Measurements from ENCODE around the gene GPC6. TPM values are rescaled to one million over a fixed set of nuclear protein-coding genes. Genes with fewer than 3 reads are reported as not detected.

GPC6 gene
- total RNA-seq, 4 donors from 2014 or later: 13.7 to 21.7 (median 16.5) TPM

DNA sequence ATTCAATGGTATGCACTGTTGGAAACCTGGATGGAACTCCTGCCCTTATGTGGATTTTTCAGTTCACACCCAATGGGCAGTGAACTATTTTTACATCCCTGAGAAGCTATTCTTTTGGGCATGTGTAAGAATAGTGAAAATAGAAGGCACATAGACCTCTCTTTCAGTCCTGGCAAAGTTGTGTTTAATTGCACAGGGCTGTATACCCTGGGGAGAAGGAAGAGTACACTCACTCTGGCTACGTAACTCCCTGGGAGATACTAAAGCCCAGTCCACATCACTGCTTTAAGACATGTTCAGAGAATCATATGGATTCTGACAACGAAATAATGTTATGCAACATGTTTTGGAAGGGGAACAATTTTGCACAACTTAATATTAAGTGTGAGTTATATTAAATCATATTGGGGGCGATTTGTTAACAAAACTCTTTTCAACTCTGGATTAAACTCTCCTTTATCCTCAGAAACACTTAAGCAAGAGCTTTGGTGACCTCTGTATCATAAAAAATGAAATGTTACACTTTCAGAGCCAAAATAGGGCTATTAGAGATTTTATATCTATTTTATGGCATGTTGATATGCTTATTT, 1086.8 kb downstream of the GPC6 start:
- no peak for TF ChIP-seq POLR2AphosphoS5 (IDR thresholded peaks at IDR 0.05)
- TF ChIP-seq POLR2A (IDR thresholded peaks at IDR 0.05): no peak
- TF ChIP-seq EP300 (IDR thresholded peaks at IDR 0.05): no peak
- TF ChIP-seq, protein P1, sequence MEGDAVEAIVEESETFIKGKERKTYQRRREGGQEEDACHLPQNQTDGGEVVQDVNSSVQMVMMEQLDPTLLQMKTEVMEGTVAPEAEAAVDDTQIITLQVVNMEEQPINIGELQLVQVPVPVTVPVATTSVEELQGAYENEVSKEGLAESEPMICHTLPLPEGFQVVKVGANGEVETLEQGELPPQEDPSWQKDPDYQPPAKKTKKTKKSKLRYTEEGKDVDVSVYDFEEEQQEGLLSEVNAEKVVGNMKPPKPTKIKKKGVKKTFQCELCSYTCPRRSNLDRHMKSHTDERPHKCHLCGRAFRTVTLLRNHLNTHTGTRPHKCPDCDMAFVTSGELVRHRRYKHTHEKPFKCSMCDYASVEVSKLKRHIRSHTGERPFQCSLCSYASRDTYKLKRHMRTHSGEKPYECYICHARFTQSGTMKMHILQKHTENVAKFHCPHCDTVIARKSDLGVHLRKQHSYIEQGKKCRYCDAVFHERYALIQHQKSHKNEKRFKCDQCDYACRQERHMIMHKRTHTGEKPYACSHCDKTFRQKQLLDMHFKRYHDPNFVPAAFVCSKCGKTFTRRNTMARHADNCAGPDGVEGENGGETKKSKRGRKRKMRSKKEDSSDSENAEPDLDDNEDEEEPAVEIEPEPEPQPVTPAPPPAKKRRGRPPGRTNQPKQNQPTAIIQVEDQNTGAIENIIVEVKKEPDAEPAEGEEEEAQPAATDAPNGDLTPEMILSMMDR (IDR thresholded peaks at IDR 0.05): no peak
- Histone ChIP-seq H3K4me3 (no peak overlapping the region), H3K36me3 (no peaks in the 10 kb centered on the region), H3K27ac (no peak overlapping the region), H3K9me3 (no peaks in the 10 kb centered on the region), H3K4me1 (no peaks in the 10 kb centered on the region), H3K27me3 (no peaks in the 10 kb centered on the region)
- 74 to 94% methylated on average over 2 to 3 of the region's 3 CpGs for WGBS, 2 donors (ENCODE audit: low coverage in 1 of 2)
- ATAC-seq: no peak

DNA sequence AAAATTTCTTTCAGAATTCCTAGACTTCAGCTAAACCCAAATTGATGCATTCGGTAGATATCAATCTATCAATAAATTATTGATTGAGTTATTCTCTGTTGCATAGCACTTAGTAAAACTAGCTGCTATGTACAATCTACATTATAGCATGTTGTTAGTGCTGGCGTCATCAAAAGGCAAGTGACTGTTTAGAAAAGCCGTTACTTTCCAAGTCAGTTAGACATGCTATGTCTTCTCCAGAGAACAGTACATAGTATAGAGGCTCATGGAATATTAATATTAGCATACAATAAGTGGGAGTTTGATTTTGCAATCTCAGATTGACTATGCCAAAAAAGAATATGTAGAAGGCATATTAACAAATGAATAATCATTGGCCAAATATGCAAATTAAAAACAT, 1087.3 kb downstream of the GPC6 start:
- ATAC-seq: no peak
- no peaks in the 10 kb centered on the region for H3K4me1 ChIP-seq
- H3K9me3 ChIP-seq: no peaks in the 10 kb centered on the region
- H3K27ac ChIP-seq: no peak overlapping the region
- no peak for TF ChIP-seq POLR2A (IDR thresholded peaks at IDR 0.05)
- 80 to 96% methylated on average over 3 of the region's 3 CpGs for WGBS, 2 donors (ENCODE audit: low coverage in 1 of 2)
- no peaks in the 10 kb centered on the region for H3K27me3 ChIP-seq
- no peaks in the 10 kb centered on the region for H3K36me3 ChIP-seq
- no peak overlapping the region for H3K4me3 ChIP-seq

DNA sequence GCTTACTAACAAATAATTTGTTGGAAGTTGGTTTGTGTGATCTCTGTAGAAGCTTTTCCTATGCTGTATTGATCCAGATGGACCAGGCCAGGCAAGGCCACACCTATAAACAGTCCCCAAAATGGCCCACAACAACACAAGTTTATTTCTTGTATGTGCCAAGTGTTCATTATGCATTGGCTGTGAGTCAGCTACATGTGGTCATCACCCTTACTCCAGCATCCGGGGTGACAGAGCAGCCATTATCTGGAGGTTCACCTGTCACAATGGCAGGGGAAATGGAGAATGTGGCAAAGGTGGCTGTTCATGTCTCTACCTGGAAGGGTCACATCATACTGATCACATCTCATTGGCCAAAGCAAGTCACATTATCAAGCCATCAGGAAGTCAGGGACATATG, 1088.6 kb downstream of the GPC6 start:
- no peaks in the 10 kb centered on the region for H3K27me3 ChIP-seq
- no peak overlapping the region for H3K27ac ChIP-seq
- no peak for ATAC-seq
- TF ChIP-seq EP300 (IDR thresholded peaks at IDR 0.05): no peak
- TF ChIP-seq POLR2AphosphoS5 (IDR thresholded peaks at IDR 0.05): no peak
- TF ChIP-seq, protein P1 (IDR thresholded peaks at IDR 0.05): no peak
- no peak overlapping the region for H3K4me3 ChIP-seq
- H3K36me3 ChIP-seq: no peaks in the 10 kb centered on the region
- H3K9me3 ChIP-seq: no peaks in the 10 kb centered on the region
- no peaks in the 10 kb centered on the region for H3K4me1 ChIP-seq
- no CpG with 5 or more reads among the region's 1 CpG for WGBS, 2 donors (ENCODE audit: low coverage in 1 of 2)

DNA sequence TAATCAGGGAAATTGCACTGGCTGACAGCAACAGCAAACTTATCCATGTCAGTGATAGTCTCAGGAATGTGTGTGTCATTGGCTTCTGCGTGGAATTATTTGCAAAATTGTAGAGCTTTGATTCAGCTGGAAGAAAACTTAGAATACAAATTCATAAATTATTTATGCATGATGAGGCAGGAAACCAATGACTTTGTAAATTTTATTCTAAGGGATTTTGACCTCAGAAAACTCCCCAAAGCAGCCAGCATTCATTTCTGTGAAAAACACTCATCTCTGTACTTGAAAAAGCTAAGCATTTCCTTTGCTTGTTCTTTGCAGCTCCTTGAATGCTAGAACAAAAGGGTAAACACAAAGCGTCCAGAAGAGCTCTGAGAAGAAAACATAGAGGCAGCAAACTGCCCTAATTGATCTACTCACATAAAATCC, 1090.5 kb downstream of the GPC6 start:
- no peaks in the 10 kb centered on the region for H3K4me1 ChIP-seq
- no peak for ATAC-seq
- TF ChIP-seq EP300 (IDR thresholded peaks at IDR 0.05): no peak
- TF ChIP-seq POLR2AphosphoS5 (IDR thresholded peaks at IDR 0.05): no peak
- TF ChIP-seq, protein P1 (IDR thresholded peaks at IDR 0.05): no peak
- TF ChIP-seq POLR2A (IDR thresholded peaks at IDR 0.05): no peak
- H3K4me3 ChIP-seq: no peak overlapping the region
- H3K27me3 ChIP-seq: no peaks in the 10 kb centered on the region
- H3K36me3 ChIP-seq: no peaks in the 10 kb centered on the region
- no peak overlapping the region for H3K27ac ChIP-seq
- no peaks in the 10 kb centered on the region for H3K9me3 ChIP-seq
- WGBS, 2 donors (ENCODE audit: low coverage in 1 of 2): 28 to 48% methylated on average over 2 of the region's 2 CpGs

DNA sequence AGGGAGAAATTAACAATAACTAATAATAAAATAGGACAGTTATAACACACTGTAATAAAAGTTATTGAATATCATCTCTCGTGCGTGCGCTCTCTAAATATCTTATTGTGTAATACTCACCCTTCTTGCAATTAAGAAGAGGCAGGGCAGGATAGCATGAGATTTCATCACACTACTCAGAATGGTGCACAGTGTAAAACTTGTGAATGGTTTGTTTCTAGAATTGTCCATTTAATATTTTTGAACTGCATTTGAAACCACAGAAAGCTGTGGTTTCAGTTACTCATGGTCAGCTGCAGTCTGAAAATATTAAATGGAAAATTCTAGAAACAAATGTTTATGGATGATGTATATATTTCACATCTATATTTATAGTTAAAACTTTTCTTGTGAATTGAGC, 1091.8 kb downstream of the GPC6 start:
- TF ChIP-seq POLR2AphosphoS5 (IDR thresholded peaks at IDR 0.05) (no peak), EP300 (IDR thresholded peaks at IDR 0.05) (no peak), POLR2A (IDR thresholded peaks at IDR 0.05) (no peak)
- TF ChIP-seq, protein P1 (IDR thresholded peaks at IDR 0.05): no peak

More for the DNA sequence above, 1091.8 kb downstream of the GPC6 start:
- Histone ChIP-seq H3K4me3 (no peak overlapping the region), H3K36me3 (no peaks in the 10 kb centered on the region), H3K27me3 (no peaks in the 10 kb centered on the region), H3K9me3 (no peaks in the 10 kb centered on the region), H3K4me1 (no peaks in the 10 kb centered on the region), H3K27ac (no peak overlapping the region)
- no peak for ATAC-seq
- WGBS, 2 donors (ENCODE audit: low coverage in 1 of 2): 75 to 93% methylated on average over 3 of the region's 3 CpGs
